ENCODE data around the gene RXFP4. TPM values are rescaled to one million over a fixed set of nuclear protein-coding genes. Genes with fewer than 3 reads are reported as not detected.

Gene RXFP4, protein sequence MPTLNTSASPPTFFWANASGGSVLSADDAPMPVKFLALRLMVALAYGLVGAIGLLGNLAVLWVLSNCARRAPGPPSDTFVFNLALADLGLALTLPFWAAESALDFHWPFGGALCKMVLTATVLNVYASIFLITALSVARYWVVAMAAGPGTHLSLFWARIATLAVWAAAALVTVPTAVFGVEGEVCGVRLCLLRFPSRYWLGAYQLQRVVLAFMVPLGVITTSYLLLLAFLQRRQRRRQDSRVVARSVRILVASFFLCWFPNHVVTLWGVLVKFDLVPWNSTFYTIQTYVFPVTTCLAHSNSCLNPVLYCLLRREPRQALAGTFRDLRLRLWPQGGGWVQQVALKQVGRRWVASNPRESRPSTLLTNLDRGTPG
- 0.07 TPM in 1 of 5 replicates, not detected in the others for total RNA-seq (2022; extraction: Qiagen RNA extraction)

DNA sequence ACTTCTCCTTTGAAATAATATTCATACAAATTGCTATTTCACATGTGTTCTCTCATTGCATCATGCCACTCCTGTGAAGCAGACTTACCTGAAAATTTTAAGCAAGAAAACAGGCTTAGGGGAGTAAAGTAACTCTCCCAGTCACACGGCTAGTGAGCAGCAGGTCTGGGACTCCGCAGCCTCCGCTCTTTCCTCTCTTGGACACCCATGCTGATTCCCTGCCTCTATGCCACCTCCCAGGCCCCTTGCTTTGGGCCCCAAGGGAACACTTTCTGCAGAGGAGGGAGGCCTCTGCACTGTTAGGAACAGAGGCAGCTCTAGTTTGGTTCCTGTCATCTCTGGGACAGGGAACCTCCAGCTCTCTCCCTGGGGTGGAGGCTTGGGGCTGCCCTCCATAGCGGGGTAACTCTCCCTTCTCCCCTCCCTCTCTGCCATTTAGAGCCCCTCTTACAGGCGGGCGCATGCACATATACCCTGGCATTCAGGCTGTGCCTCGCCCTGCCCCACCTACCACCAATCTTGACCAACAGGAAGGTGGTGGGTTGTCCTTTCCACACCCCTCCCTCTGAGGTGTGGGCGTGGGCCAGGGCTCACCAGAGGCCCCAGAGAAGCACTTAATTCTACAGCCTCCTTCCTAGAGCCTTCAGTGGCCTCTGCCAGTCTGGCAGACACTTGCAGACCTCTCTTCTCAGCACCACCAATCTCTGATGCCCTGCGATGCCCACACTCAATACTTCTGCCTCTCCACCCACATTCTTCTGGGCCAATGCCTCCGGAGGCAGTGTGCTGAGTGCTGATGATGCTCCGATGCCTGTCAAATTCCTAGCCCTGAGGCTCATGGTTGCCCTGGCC lies at the start of gene RXFP4:
Gene RXFP4, plus strand, starts transcription at position 646 of the 852 bp plus-strand sequence. Its CDS starts 72 bp downstream, at position 718.

DNA sequence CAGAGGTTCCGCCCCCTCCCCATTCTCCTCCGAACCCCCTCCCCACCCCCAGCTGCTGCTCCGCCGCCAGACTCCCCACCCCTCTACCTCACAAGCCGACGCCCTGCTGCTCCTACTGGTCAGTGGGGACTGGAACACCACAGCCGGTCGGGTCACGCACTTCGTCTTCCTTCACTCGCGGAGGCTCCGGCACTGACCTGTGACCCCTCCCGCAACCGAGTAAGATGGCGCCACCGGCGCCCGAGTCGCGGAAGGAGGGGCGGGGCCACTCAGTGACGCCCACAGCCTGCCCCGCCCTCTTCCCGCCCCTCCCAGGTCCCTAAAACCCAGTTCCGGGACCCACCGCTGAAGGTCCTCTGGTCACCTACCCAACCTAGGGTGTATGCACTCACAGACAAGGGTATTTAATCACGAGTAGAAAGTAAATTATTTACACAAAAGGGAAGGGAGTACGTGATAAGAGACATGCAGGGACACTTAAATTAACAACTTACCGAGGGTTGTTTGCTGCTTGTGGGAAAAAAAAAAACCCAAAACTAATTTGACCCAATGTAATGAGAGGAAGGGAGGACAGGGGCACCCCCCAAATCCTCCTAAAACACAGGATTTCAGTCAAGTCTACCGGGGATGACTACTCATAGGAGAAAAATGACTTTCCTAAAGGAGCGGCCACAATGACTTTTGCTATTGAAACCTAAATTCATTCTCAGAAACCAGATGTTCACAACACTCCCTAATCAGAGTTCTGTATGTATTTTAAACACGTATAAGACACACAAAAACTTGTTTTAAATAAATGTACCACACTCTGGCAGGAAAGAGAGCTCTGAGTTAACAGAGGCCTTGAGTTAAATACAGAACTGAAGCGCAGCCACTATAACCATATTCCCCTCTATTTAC lies 30.0 kb upstream of the RXFP4 start, which contains the start of gene RIT1:
Gene RIT1, minus strand, starts transcription at position 194 of the 900 bp plus-strand sequence. CDS start 588 bp downstream, outside the sequence.

DNA sequence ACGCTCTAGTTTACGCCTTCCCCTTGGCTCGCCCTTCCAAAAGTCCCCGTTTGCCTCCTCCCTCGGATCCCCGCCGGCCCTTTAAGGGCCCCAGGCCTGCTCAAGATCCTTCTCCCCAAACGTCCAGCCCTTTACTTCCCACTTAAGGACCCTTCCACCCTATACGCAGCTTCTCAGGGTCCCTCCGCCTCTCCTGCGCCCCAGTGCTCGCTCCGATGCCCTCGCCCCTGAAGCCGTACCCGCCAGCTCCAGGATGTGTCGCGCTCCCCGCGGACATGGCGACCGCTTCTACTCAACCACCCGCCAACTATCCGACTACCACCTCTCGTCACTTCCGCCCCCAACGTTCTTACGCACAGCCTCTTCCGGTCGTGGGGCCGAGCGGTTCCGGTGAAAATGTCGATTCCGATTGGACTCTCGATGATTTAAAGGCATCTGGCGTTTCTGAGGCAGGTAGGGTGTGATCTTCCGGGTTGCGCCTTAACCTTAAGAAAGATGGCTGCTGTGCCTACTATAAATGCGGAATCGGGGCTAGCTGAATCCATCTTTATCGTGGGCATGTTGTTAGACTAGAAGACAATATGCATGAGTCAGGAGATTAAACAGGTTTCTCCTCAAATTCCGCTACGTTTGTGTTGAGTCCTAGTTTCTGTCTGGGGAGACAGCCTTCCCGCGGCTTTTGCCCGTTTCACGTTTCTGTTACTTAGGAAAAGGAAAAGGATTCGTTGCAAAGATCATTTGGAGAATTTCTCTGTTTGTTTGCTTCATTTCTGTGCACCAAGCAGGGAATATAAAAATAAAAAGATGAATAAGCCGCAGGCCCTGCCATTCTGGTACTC lies 7.1 kb upstream of the RXFP4 start, which contains the start of gene KHDC4:
Gene KHDC4, minus strand, starts transcription at position 317 of the 839 bp plus-strand sequence. Its CDS starts 40 bp downstream, at position 277.

DNA sequence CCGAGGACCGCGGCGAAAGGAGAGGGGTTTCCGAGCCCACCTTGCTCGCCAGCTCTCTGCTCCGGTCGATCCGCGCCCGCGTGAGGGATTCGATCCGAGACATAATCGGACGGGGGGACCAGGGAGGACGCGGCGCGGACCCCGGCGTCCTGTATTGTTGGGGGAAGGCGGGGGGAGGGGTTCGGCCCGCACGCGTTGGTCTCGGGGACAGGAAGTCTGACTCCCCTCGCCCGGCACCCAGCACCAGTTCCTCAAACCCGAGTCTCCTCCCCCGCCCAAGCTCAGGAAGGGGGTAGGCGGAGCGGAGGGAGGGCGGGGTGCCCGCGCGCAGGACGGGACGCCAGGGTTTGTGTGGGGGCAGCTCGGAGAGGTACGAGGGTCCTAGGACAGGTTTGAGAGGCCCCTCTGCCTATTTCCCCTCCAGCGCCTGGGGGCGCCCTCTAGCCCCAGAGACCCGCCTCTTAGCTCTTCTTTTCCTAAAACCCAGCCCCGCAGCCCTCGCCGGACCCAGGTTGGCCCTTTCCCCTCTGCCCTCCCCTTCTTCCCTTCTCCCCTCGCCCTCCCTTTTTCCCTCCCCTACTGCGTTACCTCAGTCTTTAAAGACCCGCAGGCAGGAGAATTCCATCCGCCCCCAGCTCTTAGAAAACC lies 37.0 kb downstream of the RXFP4 start, which contains the start of gene ARHGEF2:
Gene ARHGEF2, minus strand, starts transcription at position 223 of the 648 bp plus-strand sequence. Its CDS starts 120 bp downstream, at position 103.

Other genes starting within 250 kb of the RXFP4 start
- 12.2 to 15.6 TPM (median 14.5 TPM) in 5 replicates for gene GON4L, start 84.4 kb upstream of the RXFP4 start, total RNA-seq (2022; extraction: Qiagen RNA extraction)
- gene SYT11, start 82.1 kb upstream of the RXFP4 start, total RNA-seq (2022; extraction: Qiagen RNA extraction): 1.1 to 1.5 TPM (median 1.5 TPM) in 5 replicates
- 19.0 to 23.3 TPM (median 19.9 TPM) in 5 replicates for gene RIT1, start 30.3 kb upstream of the RXFP4 start, total RNA-seq (2022; extraction: Qiagen RNA extraction)
- 12.2 to 25.9 TPM (median 21.4 TPM) in 5 replicates for gene KHDC4, start 7.2 kb upstream of the RXFP4 start, total RNA-seq (2022; extraction: Qiagen RNA extraction)
- 31.6 to 38.1 TPM (median 34.0 TPM) in 5 replicates for gene ARHGEF2, start 36.9 kb downstream of the RXFP4 start, total RNA-seq (2022; extraction: Qiagen RNA extraction)
- 247 to 274 TPM (median 264 TPM) in 5 replicates for gene SSR2, start 79.3 kb downstream of the RXFP4 start, total RNA-seq (2022; extraction: Qiagen RNA extraction)
- 33.9 to 43.6 TPM (median 42.2 TPM) in 5 replicates for gene UBQLN4, start 112.2 kb downstream of the RXFP4 start, total RNA-seq (2022; extraction: Qiagen RNA extraction)
- gene LAMTOR2, start 113.1 kb downstream of the RXFP4 start, total RNA-seq (2022; extraction: Qiagen RNA extraction): 146 to 167 TPM (median 153 TPM) in 5 replicates
- gene RAB25, start 119.5 kb downstream of the RXFP4 start, total RNA-seq (2022; extraction: Qiagen RNA extraction): 0.16 TPM in 1 of 5 replicates, not detected in the others
- 0.76 to 2.6 TPM (median 1.7 TPM) in 5 replicates for gene MEX3A, start 140.8 kb downstream of the RXFP4 start, total RNA-seq (2022; extraction: Qiagen RNA extraction)
- 607 to 803 TPM (median 745 TPM) in 5 replicates for gene LMNA, start 173.1 kb downstream of the RXFP4 start, total RNA-seq (2022; extraction: Qiagen RNA extraction)
- gene SEMA4A, start 211.9 kb downstream of the RXFP4 start, total RNA-seq (2022; extraction: Qiagen RNA extraction): 0.31 to 0.51 TPM (median 0.42 TPM) in 5 replicates

Data from A549 treated with dexamethasone at 1 μM for 4 hours (cell line).